ENCODE results near the gene TULP1.

The TULP1 gene

DNA sequence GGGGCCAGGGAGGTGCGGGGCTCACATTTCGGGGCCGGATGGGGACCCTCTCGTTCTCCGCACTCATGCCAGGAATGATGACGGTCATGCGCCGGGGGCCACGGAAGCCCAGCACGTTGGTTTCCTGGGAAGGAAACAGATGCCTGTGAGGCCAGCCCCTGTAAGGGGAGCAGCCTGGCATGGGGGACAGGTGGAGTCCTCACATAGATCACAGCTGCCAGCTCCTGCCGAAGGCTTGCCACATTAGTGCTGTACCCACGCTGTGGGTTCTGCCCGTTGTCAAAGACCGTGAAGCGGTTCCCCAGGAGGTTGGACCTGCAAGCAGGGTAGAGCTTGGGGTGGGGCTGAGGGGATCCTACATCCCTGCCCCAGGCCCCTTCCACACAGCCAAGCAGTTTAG, 9.2 kb downstream of the TULP1 start:
- Histone ChIP-seq H3K9me3 (ENCODE audit: control insufficient read depth, low read length) (no peaks in the 10 kb centered on the region), H3K27me3 (ENCODE audit: control insufficient read depth in 1 of 2, insufficient read depth in 1 of 2, low read length in 2 of 2) (peaks cover 9 to 44% of the 10 kb centered on the region in 2 experiments), H2BK15ac (ENCODE audit: low read depth, poor library complexity, severe bottlenecking) (no peak overlapping the region), H3K27ac (ENCODE audit: low read length, poor library complexity, severe bottlenecking) (no peak overlapping the region), H2AFZ (ENCODE audit: low read depth, low read length) (no peak overlapping the region), H3K4me2 (ENCODE audit: low read length, poor library complexity, severe bottlenecking) (no peak overlapping the region), H2AK5ac (ENCODE audit: low read length, severe bottlenecking) (no peak overlapping the region), H2BK120ac (ENCODE audit: low read depth, low read length) (no peak overlapping the region), H3K36me3 (ENCODE audit: control insufficient read depth in 1 of 2, insufficient read depth in 2 of 2, low read depth in 1 of 2, low read length in 2 of 2) (peaks cover 0 to 3% of the 10 kb centered on the region in 2 experiments), H3K4ac (ENCODE audit: low read depth in 1 of 2, low read length in 2 of 2) (no peak overlapping the region), H2BK5ac (ENCODE audit: low read depth, low read length, poor library complexity, severe bottlenecking) (no peak overlapping the region), H3K4me3 (ENCODE audit: insufficient read depth in 1 of 2, low read depth in 1 of 2, low read length in 2 of 2) (no peak overlapping the region), H4K8ac (ENCODE audit: low read length) (no peak overlapping the region), H3K18ac (ENCODE audit: low read depth in 1 of 2, low read length in 2 of 2) (no peak overlapping the region), H2BK12ac (ENCODE audit: low read length in 2 of 2) (no peak overlapping the region), H3K79me1 (replicated peaks; ENCODE audit: low read length, poor library complexity, severe bottlenecking) (peaks cover 3% of the 10 kb centered on the region), H3K4me1 (ENCODE audit: control insufficient read depth, insufficient read depth, low read depth, low read length) (peaks cover 21% of the 10 kb centered on the region), H3K23ac (ENCODE audit: low read length in 2 of 2) (peak overlapping the region in 1 of 2 experiments; percentile 36), H3K14ac (ENCODE audit: low read length in 2 of 2) (peak overlapping the region in 1 of 2 experiments; percentile 11), H4K91ac (ENCODE audit: low read length) (no peak overlapping the region), H3K9ac (ENCODE audit: low read length) (no peak overlapping the region)
- DNase-seq: no peak
- 91% methylated on average over 13 of the region's 15 CpGs for WGBS

DNA sequence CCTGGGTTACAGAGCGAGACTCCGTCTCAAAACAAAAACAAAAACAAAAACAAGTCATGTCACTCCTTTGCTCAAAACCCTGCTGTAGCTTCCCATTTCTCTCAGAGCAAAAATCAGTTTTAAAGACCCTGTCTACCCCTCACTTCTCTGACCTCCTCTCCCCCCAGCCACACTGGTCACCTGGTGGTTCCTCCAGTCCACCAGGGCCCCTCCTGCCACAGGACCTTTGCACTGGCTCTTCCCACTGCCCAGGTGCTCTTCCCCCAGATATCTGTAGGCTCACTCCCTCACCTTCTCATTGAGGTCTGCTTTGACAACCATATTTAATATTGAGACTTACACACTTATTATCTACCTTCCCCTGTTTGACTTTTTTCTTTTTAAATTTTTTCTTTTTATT, 10.9 kb downstream of the TULP1 start:
- Histone ChIP-seq H3K27me3 (ENCODE audit: control insufficient read depth in 1 of 2, insufficient read depth in 1 of 2, low read length in 2 of 2) (peaks cover 9 to 29% of the 10 kb centered on the region in 2 experiments), H4K8ac (ENCODE audit: low read length) (no peak overlapping the region), H3K18ac (ENCODE audit: low read depth in 1 of 2, low read length in 2 of 2) (no peak overlapping the region), H2BK12ac (ENCODE audit: low read length in 2 of 2) (peak overlapping the region in 1 of 2 experiments; percentile 50), H3K14ac (ENCODE audit: low read length in 2 of 2) (no peak overlapping the region), H3K4me2 (ENCODE audit: low read length, poor library complexity, severe bottlenecking) (no peak overlapping the region), H4K91ac (ENCODE audit: low read length) (no peak overlapping the region), H3K4me3 (ENCODE audit: insufficient read depth in 1 of 2, low read depth in 1 of 2, low read length in 2 of 2) (no peak overlapping the region), H3K4me1 (ENCODE audit: control insufficient read depth, insufficient read depth, low read depth, low read length) (peaks cover 26% of the 10 kb centered on the region), H3K4ac (ENCODE audit: low read depth in 1 of 2, low read length in 2 of 2) (no peak overlapping the region), H3K23ac (ENCODE audit: low read length in 2 of 2) (no peak overlapping the region), H2BK15ac (ENCODE audit: low read depth, poor library complexity, severe bottlenecking) (no peak overlapping the region), H3K27ac (ENCODE audit: low read length, poor library complexity, severe bottlenecking) (no peak overlapping the region), H2BK5ac (ENCODE audit: low read depth, low read length, poor library complexity, severe bottlenecking) (no peak overlapping the region), H3K9ac (ENCODE audit: low read length) (no peak overlapping the region), H2BK120ac (ENCODE audit: low read depth, low read length) (no peak overlapping the region), H2AFZ (ENCODE audit: low read depth, low read length) (no peak overlapping the region), H2AK5ac (ENCODE audit: low read length, severe bottlenecking) (no peak overlapping the region), H3K9me3 (ENCODE audit: control insufficient read depth, low read length) (no peaks in the 10 kb centered on the region), H3K36me3 (ENCODE audit: control insufficient read depth in 1 of 2, insufficient read depth in 2 of 2, low read depth in 1 of 2, low read length in 2 of 2) (peaks cover 0 to 3% of the 10 kb centered on the region in 2 experiments), H3K79me1 (replicated peaks; ENCODE audit: low read length, poor library complexity, severe bottlenecking) (peaks cover 8% of the 10 kb centered on the region)
- DNase-seq: no peak
- WGBS: 95% methylated on average over 2 of the region's 2 CpGs

DNA sequence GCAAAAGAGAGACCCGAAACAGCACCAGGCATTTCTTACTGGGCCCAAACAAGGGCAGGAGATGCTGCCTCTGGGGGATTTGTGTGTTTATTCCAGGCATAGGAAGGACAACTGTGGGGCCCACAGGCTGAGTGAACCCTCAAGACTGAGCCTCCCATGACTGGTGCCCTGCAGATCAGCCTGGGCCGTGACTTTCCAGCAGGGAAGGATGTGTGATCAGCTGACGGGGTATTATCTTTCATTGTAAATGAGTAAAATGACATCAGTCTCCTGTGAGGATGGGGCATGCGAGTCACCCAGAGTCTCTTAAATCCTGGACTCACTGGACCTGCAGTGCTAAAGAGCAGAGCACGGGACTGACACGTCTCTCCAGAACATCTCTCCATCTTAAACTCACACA, 11.9 kb downstream of the TULP1 start:
- no peak overlapping the region for H2BK120ac ChIP-seq (ENCODE audit: low read depth, low read length)
- peak; percentile 78 for DNase-seq
- H3K79me1 ChIP-seq (replicated peaks; ENCODE audit: low read length, poor library complexity, severe bottlenecking): peaks cover 8% of the 10 kb centered on the region
- H4K8ac ChIP-seq (ENCODE audit: low read length): no peak overlapping the region
- no peak overlapping the region for H2BK5ac ChIP-seq (ENCODE audit: low read depth, low read length, poor library complexity, severe bottlenecking)
- no peak overlapping the region for H4K91ac ChIP-seq (ENCODE audit: low read length)
- H3K9me3 ChIP-seq (ENCODE audit: control insufficient read depth, low read length): no peaks in the 10 kb centered on the region
- no peak overlapping the region for H3K4me3 ChIP-seq (ENCODE audit: insufficient read depth in 1 of 2, low read depth in 1 of 2, low read length in 2 of 2)
- no peak overlapping the region for H3K4me2 ChIP-seq (ENCODE audit: low read length, poor library complexity, severe bottlenecking)
- peaks cover under 1 to 19% of the 10 kb centered on the region in 2 experiments for H3K27me3 ChIP-seq (ENCODE audit: control insufficient read depth in 1 of 2, insufficient read depth in 1 of 2, low read length in 2 of 2)
- no peak overlapping the region for H3K18ac ChIP-seq (ENCODE audit: low read depth in 1 of 2, low read length in 2 of 2)
- no peak overlapping the region for H3K23ac ChIP-seq (ENCODE audit: low read length in 2 of 2)
- 40% methylated on average over 6 of the region's 6 CpGs for WGBS
- no peak overlapping the region for H2BK15ac ChIP-seq (ENCODE audit: low read depth, poor library complexity, severe bottlenecking)
- H3K36me3 ChIP-seq (ENCODE audit: control insufficient read depth in 1 of 2, insufficient read depth in 2 of 2, low read depth in 1 of 2, low read length in 2 of 2): no peaks in the 10 kb centered on the region
- H3K14ac ChIP-seq (ENCODE audit: low read length in 2 of 2): no peak overlapping the region
- H3K9ac ChIP-seq (ENCODE audit: low read length): peak overlapping the region; percentile 52
- no peak overlapping the region for H3K27ac ChIP-seq (ENCODE audit: low read length, poor library complexity, severe bottlenecking)
- H2AFZ ChIP-seq (ENCODE audit: low read depth, low read length): no peak overlapping the region
- no peak overlapping the region for H2AK5ac ChIP-seq (ENCODE audit: low read length, severe bottlenecking)
- peaks cover 23% of the 10 kb centered on the region for H3K4me1 ChIP-seq (ENCODE audit: control insufficient read depth, insufficient read depth, low read depth, low read length)
- H3K4ac ChIP-seq (ENCODE audit: low read depth in 1 of 2, low read length in 2 of 2): no peak overlapping the region
- H2BK12ac ChIP-seq (ENCODE audit: low read length in 2 of 2): no peak overlapping the region

DNA sequence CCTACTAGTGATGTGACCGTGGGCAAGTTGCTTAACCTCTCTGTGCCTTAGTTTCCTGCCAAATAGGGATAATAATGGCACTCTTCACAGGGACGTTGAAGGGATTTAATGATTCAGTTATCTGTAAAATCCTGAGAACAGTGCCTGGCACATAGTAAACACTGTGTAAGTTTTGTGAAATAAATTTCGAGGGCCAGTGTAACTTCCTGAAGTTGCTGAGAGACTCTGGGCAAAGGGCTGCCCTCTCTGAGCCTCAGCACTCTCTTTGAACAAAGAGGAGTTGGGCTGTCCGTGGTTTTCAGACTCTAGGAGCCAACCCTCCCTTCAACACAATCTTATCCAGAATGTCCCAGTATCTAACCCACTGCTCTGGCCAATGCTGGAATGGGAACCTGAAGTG, 13.3 kb downstream of the TULP1 start:
- Histone ChIP-seq H4K91ac (ENCODE audit: low read length) (no peak overlapping the region), H3K4ac (ENCODE audit: low read depth in 1 of 2, low read length in 2 of 2) (no peak overlapping the region), H2BK5ac (ENCODE audit: low read depth, low read length, poor library complexity, severe bottlenecking) (no peak overlapping the region), H3K18ac (ENCODE audit: low read depth in 1 of 2, low read length in 2 of 2) (no peak overlapping the region), H3K9me3 (ENCODE audit: control insufficient read depth, low read length) (no peaks in the 10 kb centered on the region), H3K9ac (ENCODE audit: low read length) (no peak overlapping the region), H2BK12ac (ENCODE audit: low read length in 2 of 2) (peak overlapping the region in 1 of 2 experiments; percentile 49), H3K23ac (ENCODE audit: low read length in 2 of 2) (no peak overlapping the region), H3K4me3 (ENCODE audit: insufficient read depth in 1 of 2, low read depth in 1 of 2, low read length in 2 of 2) (no peak overlapping the region), H4K8ac (ENCODE audit: low read length) (no peak overlapping the region), H3K27ac (ENCODE audit: low read length, poor library complexity, severe bottlenecking) (no peak overlapping the region), H2AK5ac (ENCODE audit: low read length, severe bottlenecking) (peak overlapping the region; percentile 57), H3K36me3 (ENCODE audit: control insufficient read depth in 1 of 2, insufficient read depth in 2 of 2, low read depth in 1 of 2, low read length in 2 of 2) (peaks cover 0 to 3% of the 10 kb centered on the region in 2 experiments), H2BK120ac (ENCODE audit: low read depth, low read length) (no peak overlapping the region), H3K27me3 (ENCODE audit: control insufficient read depth in 1 of 2, insufficient read depth in 1 of 2, low read length in 2 of 2) (peaks cover 0 to 12% of the 10 kb centered on the region in 2 experiments), H2BK15ac (ENCODE audit: low read depth, poor library complexity, severe bottlenecking) (no peak overlapping the region), H3K79me1 (replicated peaks; ENCODE audit: low read length, poor library complexity, severe bottlenecking) (peaks cover 8% of the 10 kb centered on the region), H3K4me1 (ENCODE audit: control insufficient read depth, insufficient read depth, low read depth, low read length) (peaks cover 33% of the 10 kb centered on the region), H3K4me2 (ENCODE audit: low read length, poor library complexity, severe bottlenecking) (no peak overlapping the region), H3K14ac (ENCODE audit: low read length in 2 of 2) (no peak overlapping the region), H2AFZ (ENCODE audit: low read depth, low read length) (no peak overlapping the region)
- WGBS: 94% methylated on average over 4 of the region's 4 CpGs
- no peak for DNase-seq
